ENCODE results near the gene CRABP2. TPM values are rescaled to one million over a fixed set of nuclear protein-coding genes. Genes with fewer than 3 reads are reported as not detected.

CRABP2 gene
- total and polyA plus RNA-seq, 2 of the 4 experiments (the other 2 are of a cell fraction) = 6.3 to 15.7 TPM

DNA sequence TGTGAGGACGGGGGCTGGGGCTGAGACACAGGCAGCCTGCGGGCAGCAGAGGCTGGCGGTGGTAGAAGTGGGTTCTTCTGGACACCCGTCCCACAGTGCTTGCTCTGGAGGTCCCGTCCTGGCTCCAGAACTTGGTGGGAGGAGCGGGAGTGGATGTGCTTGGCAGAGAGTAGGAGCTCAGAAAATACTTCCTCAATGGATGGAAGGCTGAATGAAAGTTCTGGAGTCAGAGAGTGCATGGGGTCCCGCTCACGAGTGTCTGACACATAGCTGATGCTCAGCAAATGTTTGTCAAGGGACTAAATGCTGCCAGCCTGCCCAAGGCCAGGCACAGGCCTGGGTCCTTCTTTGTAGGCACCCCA, 14.7 kb downstream of the CRABP2 start:
- POLR2A ChIA-PET (ENCODE audit: unreplicated experiment) = no interaction called here
- Histone ChIP-seq H3K4me2 (ENCODE audit: low read depth, low read length) (no peak overlapping the region), H4K91ac (ENCODE audit: insufficient read depth, low read depth, low read length) (no peak overlapping the region), H3K4me3 (ENCODE audit: insufficient read depth, low read depth, low read length) (no peak overlapping the region), H2BK5ac (ENCODE audit: low read depth, low read length, poor library complexity, severe bottlenecking) (no peak overlapping the region), H3K4ac (ENCODE audit: low read depth, low read length) (no peak overlapping the region), H3K79me1 (ENCODE audit: low read depth in 1 of 2, low read length in 2 of 2) (no peaks in the 10 kb centered on the region), H2BK120ac (ENCODE audit: low read depth, low read length) (no peak overlapping the region), H3K9me3 (ENCODE audit: control insufficient read depth, insufficient read depth, low read length) (no peaks in the 10 kb centered on the region), H3K23ac (ENCODE audit: low read depth, low read length) (no peak overlapping the region), H3K36me3 (ENCODE audit: control insufficient read depth, insufficient read depth, low read length) (no peaks in the 10 kb centered on the region), H3K14ac (replicated peaks; ENCODE audit: low read depth, low read length) (no peak overlapping the region), H2AK5ac (ENCODE audit: low read depth, low read length) (no peak overlapping the region), H2AK9ac (replicated peaks; ENCODE audit: low read depth, low read length, poor library complexity) (no peak overlapping the region), H3K4me1 (ENCODE audit: control insufficient read depth, insufficient read depth, low read length) (peaks cover 6% of the 10 kb centered on the region; the same call in 1 of the 2 replicates), H4K5ac (ENCODE audit: low read depth, low read length) (no peak overlapping the region), H2BK15ac (ENCODE audit: low read depth, low read length) (no peak overlapping the region), H4K20me1 (ENCODE audit: insufficient read depth, low read length) (no peaks in the 10 kb centered on the region), H3K27ac (ENCODE audit: insufficient read depth, low read length) (no peak overlapping the region), H3K9me1 (ENCODE audit: insufficient read depth, low read length) (no peaks in the 10 kb centered on the region), H3K18ac (ENCODE audit: low read depth, low read length) (no peak overlapping the region), H3K56ac (ENCODE audit: extremely low read depth, insufficient read depth, low read length) (no peak overlapping the region), H3K9ac (ENCODE audit: low read depth, low read length) (no peak overlapping the region), H2BK20ac (ENCODE audit: low read depth, low read length) (no peak overlapping the region), H4K8ac (ENCODE audit: low read depth in 2 of 2, low read length in 2 of 2) (no peak overlapping the region), H2AFZ (replicated peaks; ENCODE audit: low read length, poor library complexity) (no peak overlapping the region), H3K27me3 (ENCODE audit: control insufficient read depth, insufficient read depth, low read length) (peaks cover 3% of the 10 kb centered on the region; the same call in 1 of the 2 replicates)
- WGBS, 2 experiments (ENCODE audit: extremely low coverage in 2 of 2, insufficient read length in 1 of 2) = 42% methylated on average over 3 of the region's 8 CpGs; no CpG with 5 or more reads in 1 of the 2 experiments
- no TSS peak for BruUV-seq (replicated peaks)
- ATAC-seq (ENCODE audit: low read depth) = no peak
- TF ChIP-seq RCOR1 (IDR thresholded peaks at IDR 0.05; ENCODE audit: insufficient replicate concordance, low read length) = no peak
- TF ChIP-seq RAD21 (IDR thresholded peaks at IDR 0.05; ENCODE audit: low read length) = no peak
- TF ChIP-seq NFE2L2 (IDR thresholded peaks at IDR 0.05; ENCODE audit: low read depth, low read length) = no peak
- TF ChIP-seq POLR2A (IDR thresholded peaks at IDR 0.05; ENCODE audit: low read depth, low read length) = no peak
- TF ChIP-seq RFX5 (IDR thresholded peaks at IDR 0.05; ENCODE audit: low read depth, low read length) = no peak
- TF ChIP-seq, protein P1, sequence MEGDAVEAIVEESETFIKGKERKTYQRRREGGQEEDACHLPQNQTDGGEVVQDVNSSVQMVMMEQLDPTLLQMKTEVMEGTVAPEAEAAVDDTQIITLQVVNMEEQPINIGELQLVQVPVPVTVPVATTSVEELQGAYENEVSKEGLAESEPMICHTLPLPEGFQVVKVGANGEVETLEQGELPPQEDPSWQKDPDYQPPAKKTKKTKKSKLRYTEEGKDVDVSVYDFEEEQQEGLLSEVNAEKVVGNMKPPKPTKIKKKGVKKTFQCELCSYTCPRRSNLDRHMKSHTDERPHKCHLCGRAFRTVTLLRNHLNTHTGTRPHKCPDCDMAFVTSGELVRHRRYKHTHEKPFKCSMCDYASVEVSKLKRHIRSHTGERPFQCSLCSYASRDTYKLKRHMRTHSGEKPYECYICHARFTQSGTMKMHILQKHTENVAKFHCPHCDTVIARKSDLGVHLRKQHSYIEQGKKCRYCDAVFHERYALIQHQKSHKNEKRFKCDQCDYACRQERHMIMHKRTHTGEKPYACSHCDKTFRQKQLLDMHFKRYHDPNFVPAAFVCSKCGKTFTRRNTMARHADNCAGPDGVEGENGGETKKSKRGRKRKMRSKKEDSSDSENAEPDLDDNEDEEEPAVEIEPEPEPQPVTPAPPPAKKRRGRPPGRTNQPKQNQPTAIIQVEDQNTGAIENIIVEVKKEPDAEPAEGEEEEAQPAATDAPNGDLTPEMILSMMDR (conservative IDR thresholded peaks at IDR 0.05; ENCODE audit: low read depth, low read length) = no peak
- TF ChIP-seq SMC3 (IDR thresholded peaks at IDR 0.05; ENCODE audit: low read depth, low read length) = no peak
- TF ChIP-seq, protein P2, sequence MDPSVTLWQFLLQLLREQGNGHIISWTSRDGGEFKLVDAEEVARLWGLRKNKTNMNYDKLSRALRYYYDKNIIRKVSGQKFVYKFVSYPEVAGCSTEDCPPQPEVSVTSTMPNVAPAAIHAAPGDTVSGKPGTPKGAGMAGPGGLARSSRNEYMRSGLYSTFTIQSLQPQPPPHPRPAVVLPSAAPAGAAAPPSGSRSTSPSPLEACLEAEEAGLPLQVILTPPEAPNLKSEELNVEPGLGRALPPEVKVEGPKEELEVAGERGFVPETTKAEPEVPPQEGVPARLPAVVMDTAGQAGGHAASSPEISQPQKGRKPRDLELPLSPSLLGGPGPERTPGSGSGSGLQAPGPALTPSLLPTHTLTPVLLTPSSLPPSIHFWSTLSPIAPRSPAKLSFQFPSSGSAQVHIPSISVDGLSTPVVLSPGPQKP (IDR thresholded peaks at IDR 0.05; ENCODE audit: borderline replicate concordance, low read depth, low read length) = no peak
- no peak for TF ChIP-seq CEBPB (IDR thresholded peaks at IDR 0.05; ENCODE audit: low read depth, low read length)
- TF ChIP-seq MAZ (IDR thresholded peaks at IDR 0.05; ENCODE audit: borderline replicate concordance, low read depth, low read length) = no peak
- no peak for TF ChIP-seq MXI1 (IDR thresholded peaks at IDR 0.05; ENCODE audit: borderline replicate concordance, low read depth, low read length)
- no peak for TF ChIP-seq BHLHE40 (IDR thresholded peaks at IDR 0.05; ENCODE audit: low read depth, low read length)
- CTCF ChIA-PET = interaction anchor here (0.8 to 5.2 kb wide), 8 partner anchors 9 to 237 kb away, joined by 3 to 104 read pairs (median 8); partner anchors contain the start of genes CRABP2, ISG20L2, METTL25B and NES
- intact Hi-C loops (cut with micrococcal nuclease) = no loop called here
- DNase-seq = no peak
- dilution Hi-C loops (cut with HindIII; ENCODE audit: low sequenced_read_pairs, unreplicated experiment) = no loop called here
- in situ Hi-C loops (cut with MboI; ENCODE audit: low sequenced_read_pairs) = loop anchor here (10.0 kb wide), 1 partner anchor 194 kb away; no protein-coding TSS in a partner anchor
